NCI-H1105 treated with DMSO at 0.1 percent for 48 hours (cell line): ENCODE data around the gene MRPS34.
A peak's percentile ranks its signal among the peaks of the same experiment; 100 is the strongest.

Experiments
- DNase-seq: peaks from one replicate; lab custom pipeline; 2025; lab: John Stamatoyannopoulos, UW

MRPS34 gene

GRCh38 chr16:1781254-1781653 is 8.3 kb upstream of the MRPS34 start:
- no peak for DNase-seq

- no peak for DNase-seq
Measured at GRCh38 chr16:1780677-1781072, 7.7 kb upstream of the MRPS34 start.

- DNase-seq, result no peak
Measured at GRCh38 chr16:1779741-1780676, 7.1 kb upstream of the MRPS34 start.

GRCh38 chr16:1779234-1779701 is 6.3 kb upstream of the MRPS34 start:
- DNase-seq, result no peak

GRCh38 chr16:1778200-1779179 is 5.6 kb upstream of the MRPS34 start:
- no peak for DNase-seq

GRCh38 chr16:1777375-1778199 is 4.7 kb upstream of the MRPS34 start:
- DNase-seq, result no peak

GRCh38 chr16:1776991-1777374 is 4.0 kb upstream of the MRPS34 start:
- DNase-seq, result no peak

- DNase-seq, result no peak
Measured at GRCh38 chr16:1776672-1776955, 3.7 kb upstream of the MRPS34 start.

- DNase-seq, result no peak
Measured at GRCh38 chr16:1775846-1776671, 3.1 kb upstream of the MRPS34 start.

GRCh38 chr16:1775006-1775845 is 2.3 kb upstream of the MRPS34 start:
- no peak for DNase-seq

- DNase-seq, result no peak
Measured at GRCh38 chr16:1774448-1774780, 1.5 kb upstream of the MRPS34 start.

GRCh38 chr16:1773703-1774447 is 941 bp upstream of the MRPS34 start:
- no peak for DNase-seq

- DNase-seq, result no peak
Measured at GRCh38 chr16:1772362-1772907, 499 bp downstream of the MRPS34 start, which contains the start of gene EME2. EME2 (plus strand) TSS chr16:1772810; CDS start chr16:1773228, 418 bp downstream.

- no peak for DNase-seq
Measured at GRCh38 chr16:1771864-1772361, 1.0 kb downstream of the MRPS34 start.

GRCh38 chr16:1771188-1771863 is 1.6 kb downstream of the MRPS34 start, which contains the start of gene NME3:
NME3 (minus strand) TSS chr16:1771543; CDS start chr16:1771534, 9 bp downstream.
- DNase-seq, result peak; percentile 24

GRCh38 chr16:1770328-1771187 is 2.4 kb downstream of the MRPS34 start:
- DNase-seq, result peak; percentile 69
